Measurements from ENCODE around the gene CIAPIN1.

The CIAPIN1 gene

GRCh38 chr16:57447186-57447962 is at the start of gene CIAPIN1, which contains the start of gene COQ9:
TSS of gene CIAPIN1 (minus strand) at chr16:57447385. CDS start at chr16:57440928, 6,457 bp downstream.
TSS of gene COQ9 (plus strand) at chr16:57447479. CDS start at chr16:57447506, 27 bp downstream.
- DNase-seq (ENCODE audit: low read depth in 2 of 2) = peak; percentile 87 to 89

GRCh38 chr16:57493767-57494166 is 46.6 kb upstream of the CIAPIN1 start:
- no peak for DNase-seq (ENCODE audit: low read depth in 2 of 2)

GRCh38 chr16:57489229-57489628 is 42.0 kb upstream of the CIAPIN1 start:
- DNase-seq (ENCODE audit: low read depth in 2 of 2) = no peak

GRCh38 chr16:57486858-57487834 is 40.0 kb upstream of the CIAPIN1 start:
- no peak for DNase-seq (ENCODE audit: low read depth in 2 of 2)

- peak; percentile 82 to 84 for DNase-seq (ENCODE audit: low read depth in 2 of 2)
These were observed 39.0 kb upstream of the CIAPIN1 start, which contains the start of gene DOK4 for GRCh38 chr16:57485916-57486857. TSS of gene DOK4 (minus strand) at chr16:57486493. CDS start at chr16:57479507, 6,986 bp downstream.

GRCh38 chr16:57485091-57485915 is 38.1 kb upstream of the CIAPIN1 start:
- no peak for DNase-seq (ENCODE audit: low read depth in 2 of 2)

GRCh38 chr16:57484515-57485005 is 37.4 kb upstream of the CIAPIN1 start:
- DNase-seq (ENCODE audit: low read depth in 2 of 2) = no peak

GRCh38 chr16:57483725-57484514 is 36.7 kb upstream of the CIAPIN1 start:
- no peak for DNase-seq (ENCODE audit: low read depth in 2 of 2)

GRCh38 chr16:57482845-57483545 is 35.8 kb upstream of the CIAPIN1 start:
- no peak for DNase-seq (ENCODE audit: low read depth in 2 of 2)

- no peak for DNase-seq (ENCODE audit: low read depth in 2 of 2)
These were observed 34.2 kb upstream of the CIAPIN1 start for GRCh38 chr16:57481421-57481820.

GRCh38 chr16:57480754-57481230 is 33.6 kb upstream of the CIAPIN1 start:
- no peak for DNase-seq (ENCODE audit: low read depth in 2 of 2)

GRCh38 chr16:57479976-57480753 is 33.0 kb upstream of the CIAPIN1 start:
- DNase-seq (ENCODE audit: low read depth in 2 of 2) = no peak

- DNase-seq (ENCODE audit: low read depth in 2 of 2) = no peak
These were observed 32.2 kb upstream of the CIAPIN1 start for GRCh38 chr16:57479205-57479975.

GRCh38 chr16:57478396-57479204 is 31.4 kb upstream of the CIAPIN1 start:
- DNase-seq (ENCODE audit: low read depth in 2 of 2) = no peak

GRCh38 chr16:57477531-57478202 is 30.5 kb upstream of the CIAPIN1 start:
- no peak for DNase-seq (ENCODE audit: low read depth in 2 of 2)

Measured in stimulated activated CD4-positive, alpha-beta T cell treated with anti-CD3 and anti-CD28 coated beads, Interleukin-4, amount 100 ng/mL, for 48 hours (primary cell).